Measurements from ENCODE around the gene TBC1D3E. TPM values are rescaled to one million over a fixed set of nuclear protein-coding genes. Genes with fewer than 3 reads are reported as not detected.

The TBC1D3E gene
- total RNA-seq, 1 experiment from 2014 or later: not detected

Small RNAs within 50 kb of the gene (small RNA-seq; reads per million reads assigned to genes)
- not detected for gene RF00019
- gene RNA5SP526: not detected

Other genes with a start within 250 kb of the TBC1D3E start
- gene TBC1D3K, start 203.5 kb upstream of the TBC1D3E start, total RNA-seq (2014; rRNA removed; shearing (Covaris generic); ENCODE audit: low replicate concordance): not detected in 2 replicates
- gene TBC1D3L, start 138.9 kb upstream of the TBC1D3E start, total RNA-seq (2014; rRNA removed; shearing (Covaris generic); ENCODE audit: low replicate concordance): 10.1 and 14.9 TPM in 2 replicates
- gene TBC1D3D, start 124.0 kb upstream of the TBC1D3E start, total RNA-seq (2014; rRNA removed; shearing (Covaris generic); ENCODE audit: low replicate concordance): not detected in 2 replicates
- not detected in 2 replicates for gene TBC1D3C, start 59.3 kb upstream of the TBC1D3E start, total RNA-seq (2014; rRNA removed; shearing (Covaris generic); ENCODE audit: low replicate concordance)
- gene TBC1D3, start 64.6 kb downstream of the TBC1D3E start, total RNA-seq (2014; rRNA removed; shearing (Covaris generic); ENCODE audit: low replicate concordance): 2.1 and 2.8 TPM in 2 replicates
- 42.0 and 45.5 TPM in 2 replicates for gene MRPL45, start 169.2 kb downstream of the TBC1D3E start, total RNA-seq (2014; rRNA removed; shearing (Covaris generic); ENCODE audit: low replicate concordance)
- gene GPR179, start 216.0 kb downstream of the TBC1D3E start, total RNA-seq (2014; rRNA removed; shearing (Covaris generic); ENCODE audit: low replicate concordance): 0.04 and 0.22 TPM in 2 replicates
- gene SOCS7, start 223.9 kb downstream of the TBC1D3E start, total RNA-seq (2014; rRNA removed; shearing (Covaris generic); ENCODE audit: low replicate concordance): 26.5 and 33.8 TPM in 2 replicates

Measured in Karpas-422 (cell line).